Measurements from ENCODE around the gene SLC49A3.
"Not testable (repeated sequence)": the region's sequence is repeated elsewhere in the genome, so short reads cannot be mapped to it uniquely, and the experiment has no call there.

Gene SLC49A3

DNA sequence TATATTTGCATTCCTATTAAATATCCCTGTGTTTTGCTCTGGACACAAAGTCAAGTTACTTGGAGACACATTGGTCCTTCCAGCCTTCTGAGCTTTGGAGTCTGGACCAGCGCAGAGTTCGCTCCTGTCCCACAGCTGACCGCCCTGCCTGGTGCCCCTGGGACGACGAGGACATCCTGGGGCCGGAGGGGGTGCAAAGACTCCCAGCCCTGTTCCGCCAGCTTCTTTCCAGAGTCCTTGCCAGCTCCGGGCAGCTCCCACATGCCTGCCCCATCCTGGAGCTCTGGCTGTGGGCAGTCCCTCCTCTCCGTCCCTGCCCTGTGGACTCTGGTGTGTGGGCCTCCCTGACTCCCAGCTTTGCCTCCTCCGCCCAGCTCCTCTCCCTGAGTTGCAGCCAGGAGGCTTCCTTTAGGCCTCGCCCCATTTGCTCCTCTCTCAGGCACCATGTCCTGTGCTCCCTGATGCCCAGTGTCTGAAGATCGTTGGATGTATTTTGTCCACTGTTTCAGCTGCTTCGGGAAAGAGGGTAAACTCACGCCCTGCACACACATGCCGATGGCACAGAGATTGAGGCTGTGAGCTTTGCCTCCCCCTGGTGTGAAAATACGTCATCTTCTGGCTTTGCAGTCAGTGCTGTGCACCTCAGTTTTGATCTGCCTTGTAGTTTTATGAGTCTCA, 11.8 kb upstream of the SLC49A3 start:
- no peak for FAIRE-seq

DNA sequence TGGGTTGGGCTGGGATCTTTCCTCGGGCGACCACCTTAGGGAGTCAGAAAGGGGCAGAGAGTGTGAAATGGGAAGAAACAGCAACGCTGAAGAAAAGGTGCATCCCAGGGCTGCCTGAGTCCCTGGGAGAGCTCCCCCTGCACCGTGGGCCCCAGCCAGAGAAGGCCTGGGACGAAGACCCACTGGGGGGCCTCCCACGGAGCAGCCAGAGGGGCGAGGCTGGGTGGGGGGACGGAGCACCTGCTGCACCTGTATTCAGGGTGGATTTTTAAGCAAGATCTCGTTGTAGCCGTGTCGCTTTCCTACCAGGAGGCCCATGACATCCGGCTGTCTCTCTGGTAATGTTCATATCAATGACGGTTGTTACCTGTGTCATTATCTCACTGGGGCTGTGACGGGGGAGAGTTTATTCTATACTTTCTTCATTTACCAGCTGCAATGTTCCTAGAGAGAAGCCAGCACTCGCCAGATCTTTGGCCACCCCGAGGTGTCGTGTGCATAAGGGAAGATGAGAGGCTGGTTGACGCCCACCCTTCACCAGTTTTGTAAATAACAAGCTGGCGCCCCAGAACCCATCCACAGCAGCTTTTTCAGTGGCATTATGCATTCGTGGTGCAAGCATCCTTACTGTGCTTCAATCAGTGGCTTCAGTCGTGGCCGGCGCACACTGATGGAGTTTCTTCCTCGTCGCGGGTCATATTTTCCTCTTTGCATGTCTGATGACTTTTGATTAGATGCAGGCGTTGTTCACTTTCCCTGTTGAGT, 11.0 kb upstream of the SLC49A3 start:
- no peak for FAIRE-seq

DNA sequence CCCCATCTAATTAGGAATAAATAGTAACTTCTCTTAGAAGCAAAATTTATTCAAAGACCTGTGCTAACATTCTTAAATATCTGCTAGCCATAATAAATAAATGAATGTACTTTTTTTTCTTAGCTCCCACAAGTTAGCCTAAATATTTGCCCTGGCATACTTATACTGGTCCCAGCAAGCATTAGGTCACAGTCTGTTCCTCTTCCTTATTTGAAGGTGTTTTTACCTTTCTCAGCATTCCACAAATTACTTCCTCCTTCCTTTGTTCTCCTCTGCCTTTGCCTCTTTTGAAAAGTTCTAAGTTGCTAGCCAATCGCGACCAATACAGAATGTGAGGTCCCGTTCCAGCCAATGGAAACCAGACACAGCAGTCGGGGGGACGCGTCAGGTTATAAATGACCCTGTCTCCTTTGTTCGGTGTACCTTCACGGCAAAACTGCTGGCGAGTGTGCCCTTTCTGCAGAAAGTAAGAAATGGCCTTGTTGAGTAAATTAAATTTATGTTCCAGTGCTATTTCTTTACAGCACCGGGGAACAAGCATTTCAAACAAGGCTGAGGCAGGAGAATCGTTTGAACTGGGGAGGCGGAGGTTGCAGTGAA, 5.5 kb upstream of the SLC49A3 start:
- FAIRE-seq = not testable (repeated sequence)

DNA sequence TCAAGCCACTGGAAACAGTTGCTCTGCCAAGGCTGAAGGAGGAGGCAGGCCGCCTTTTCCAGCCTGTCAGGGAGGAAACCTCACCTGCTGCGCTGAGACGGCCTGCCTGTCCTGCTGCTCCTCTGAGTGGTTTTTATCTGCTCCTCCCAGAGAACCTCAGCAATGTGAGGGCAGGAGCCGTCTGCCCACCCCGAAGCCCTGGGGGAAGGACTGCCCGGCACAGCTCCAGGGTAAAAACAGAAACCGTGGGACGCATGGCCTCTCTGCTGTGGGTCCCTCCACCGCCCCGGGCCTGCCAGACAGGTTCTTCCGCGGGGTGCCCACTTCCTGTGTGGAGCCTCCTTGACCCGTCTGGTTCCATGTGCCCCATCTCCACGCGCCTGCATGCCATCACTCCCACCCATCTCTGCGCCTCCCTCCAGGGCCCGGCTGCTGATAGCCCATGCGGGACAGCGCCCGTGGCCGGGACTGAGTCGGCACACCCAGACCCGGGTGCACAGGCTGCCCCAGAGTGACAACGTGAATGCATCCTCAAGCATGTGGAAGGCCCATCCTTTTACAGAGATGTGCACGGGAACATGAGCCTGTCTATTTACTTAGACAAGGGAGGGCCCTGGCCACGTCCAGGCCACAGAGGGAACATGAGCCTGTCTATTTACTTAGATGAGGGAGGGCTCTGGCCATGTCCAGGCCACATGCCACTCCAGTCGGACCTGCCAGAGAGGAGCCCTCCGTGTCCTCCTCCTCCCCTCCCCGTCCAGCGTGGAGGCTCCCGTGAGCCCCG, 4.0 kb upstream of the SLC49A3 start:
- FAIRE-seq = no peak

DNA sequence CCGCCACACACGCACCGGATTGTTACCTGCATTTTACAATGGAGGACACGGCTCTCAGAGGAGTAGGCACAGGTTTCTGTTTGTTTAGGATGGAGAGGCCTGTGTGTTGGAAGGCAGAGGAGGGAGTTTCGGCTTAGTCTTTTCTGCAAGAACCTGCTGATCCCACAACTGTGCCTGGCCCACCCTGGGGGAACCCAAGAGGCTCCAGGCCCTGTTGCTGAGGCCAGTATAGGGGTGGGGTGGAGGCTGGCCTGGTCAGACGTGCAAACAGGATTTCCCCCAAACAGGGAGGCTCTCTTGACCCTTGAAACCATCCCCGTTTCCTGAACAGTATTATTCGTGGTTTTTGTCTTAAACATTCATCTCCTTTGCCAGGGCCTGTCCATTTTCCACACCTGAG, 772 bp upstream of the SLC49A3 start:
- FAIRE-seq = no peak

DNA sequence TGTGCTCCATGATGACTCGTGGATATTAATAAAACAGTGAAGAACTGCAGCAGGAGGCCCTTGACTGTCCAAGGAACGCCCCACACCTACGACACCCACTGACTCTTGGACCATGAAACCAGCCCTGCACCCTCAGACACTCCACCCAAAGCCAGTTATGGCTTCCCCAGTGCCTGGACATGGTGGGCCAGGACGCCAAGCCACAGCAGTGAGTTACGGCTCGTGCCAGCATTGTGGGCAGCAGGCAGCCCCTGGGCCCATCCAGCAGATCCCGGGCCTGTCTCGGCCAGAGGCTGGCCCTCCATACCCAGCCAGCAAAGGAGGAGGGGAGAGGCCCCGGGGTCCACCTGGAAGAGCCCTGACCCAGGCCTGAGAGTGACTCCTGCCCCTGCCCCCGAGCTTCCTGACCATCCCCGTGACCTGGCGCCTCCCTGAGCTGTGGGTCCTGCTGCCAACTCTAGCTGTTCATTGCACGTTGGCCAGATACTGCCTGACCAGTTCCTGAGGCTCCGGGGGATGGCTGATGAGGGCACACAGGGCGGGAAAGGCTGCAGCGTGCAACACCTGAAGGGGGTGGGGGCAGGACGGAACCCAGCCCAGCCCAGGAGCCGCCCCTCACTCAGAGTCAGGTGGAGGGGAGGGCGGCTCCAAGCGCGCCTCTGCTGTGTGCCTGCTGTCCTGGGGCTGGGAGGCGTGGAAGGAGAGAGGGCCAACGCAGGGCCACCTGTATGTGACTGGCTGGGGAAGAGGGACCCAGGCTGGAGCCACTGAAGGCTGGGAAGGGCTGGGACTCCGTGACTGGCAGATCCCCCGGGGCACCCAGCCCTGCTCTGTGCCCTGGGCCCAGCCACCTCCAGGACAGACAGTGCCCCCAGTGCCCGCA, 739 bp downstream of the SLC49A3 start:
- no peak for FAIRE-seq

DNA sequence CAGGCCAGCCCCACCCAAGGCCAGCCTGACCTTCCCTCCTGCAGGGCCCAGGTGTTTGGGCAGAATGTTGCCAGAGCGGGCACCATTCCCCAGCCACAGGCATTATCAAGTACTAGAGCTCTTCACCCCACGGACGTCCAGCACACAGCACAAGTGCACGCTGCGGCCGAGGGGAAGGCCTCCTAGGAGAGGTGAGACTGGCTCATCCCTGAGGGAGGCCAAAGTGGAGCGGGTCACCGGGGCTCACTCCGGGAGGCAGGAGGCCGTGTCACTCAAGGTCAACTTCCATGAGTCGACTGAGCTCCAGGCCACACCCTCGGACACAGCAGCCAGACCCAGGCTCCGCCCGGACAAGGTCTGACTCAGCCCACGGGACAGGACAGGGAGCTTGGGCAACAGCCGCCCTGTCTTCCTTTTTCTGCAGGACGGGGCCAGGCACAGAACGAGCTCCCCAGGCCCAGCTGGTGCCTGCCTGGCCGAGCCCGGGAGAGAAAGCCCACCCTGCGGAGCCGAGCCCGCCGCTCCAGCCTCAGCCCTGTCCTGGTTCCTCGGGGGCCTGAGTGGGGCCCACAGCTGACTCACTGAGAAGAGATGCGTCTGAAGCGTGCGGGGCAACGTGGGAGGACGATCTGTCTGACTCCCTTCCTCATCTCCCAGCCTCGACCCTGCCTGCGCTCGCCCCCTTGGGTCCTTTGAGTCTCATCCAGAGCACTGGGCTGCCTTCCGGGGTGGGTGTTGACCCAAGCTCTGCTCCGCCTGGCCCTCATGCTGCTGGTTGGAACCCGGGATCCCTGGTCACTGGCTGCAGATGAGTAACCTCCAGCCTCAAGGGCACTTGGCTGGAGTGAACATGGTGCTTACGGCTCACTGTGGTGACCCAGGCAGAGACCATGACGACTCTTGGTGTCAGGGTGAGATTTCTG, 1.6 kb downstream of the SLC49A3 start:
- no peak for FAIRE-seq

DNA sequence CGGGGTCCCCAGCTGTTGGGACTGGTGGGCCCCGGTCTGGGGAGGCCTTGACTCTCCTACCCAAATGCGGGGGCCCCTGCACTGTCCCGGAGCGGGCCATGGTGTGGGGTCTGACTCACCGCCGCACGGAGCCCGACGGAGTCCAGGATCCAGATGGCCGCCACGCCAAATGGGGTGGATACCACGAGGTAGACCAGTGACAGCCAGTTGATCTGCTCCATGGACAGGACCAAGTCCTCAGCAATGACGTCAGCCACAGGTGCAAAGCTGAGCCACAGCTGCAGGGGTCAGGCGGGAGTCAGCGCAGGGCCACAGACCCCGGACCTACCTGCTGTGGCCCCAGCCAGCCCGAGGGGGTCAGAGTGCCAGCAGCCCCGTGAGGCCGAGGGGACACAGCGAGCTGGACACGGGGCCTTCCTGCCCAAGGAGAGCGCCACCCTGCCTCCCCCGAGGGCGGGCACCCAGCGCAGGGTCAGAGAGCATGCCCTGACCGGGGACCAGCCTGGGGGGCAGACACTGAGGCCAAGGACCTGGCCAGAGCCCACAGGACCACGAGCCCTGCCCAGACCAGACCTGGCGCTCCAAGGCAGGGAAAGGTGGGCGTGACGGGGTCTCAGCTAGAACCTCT, 2.4 kb downstream of the SLC49A3 start:
- no peak for FAIRE-seq

DNA sequence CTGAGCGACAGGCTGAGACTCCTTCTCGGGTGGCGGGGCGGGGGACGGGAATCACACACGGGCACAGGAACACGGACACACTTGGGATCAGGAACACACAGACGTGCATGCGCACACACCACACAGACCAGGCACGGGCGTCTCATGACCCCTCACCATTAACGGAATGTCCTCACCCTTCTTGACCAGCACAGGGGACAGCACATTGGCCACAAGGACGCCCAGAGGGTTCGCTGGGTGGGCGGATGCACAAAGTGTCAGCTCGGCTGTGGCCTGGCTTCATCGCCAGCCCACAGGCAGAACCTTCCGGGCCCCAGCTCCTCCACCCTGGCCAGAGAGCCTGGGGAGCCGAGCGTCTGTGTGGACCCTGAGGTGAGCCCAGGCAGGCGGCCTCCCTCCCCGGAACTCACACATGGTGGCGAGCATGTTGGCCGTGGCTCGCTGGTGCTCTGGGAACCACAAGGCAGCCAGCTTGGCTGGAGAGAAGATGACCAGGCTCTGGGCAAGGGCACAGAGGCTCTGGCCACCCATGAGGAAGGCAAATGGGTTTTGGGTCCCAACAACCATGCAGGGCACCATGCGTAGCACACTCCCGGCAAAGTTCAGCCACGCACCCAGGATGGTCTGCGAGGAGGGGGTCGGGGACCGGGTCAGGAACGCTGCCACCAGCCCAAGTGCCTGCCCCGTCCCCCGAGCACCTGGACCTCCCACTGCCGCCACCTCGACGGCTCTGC, 3.1 kb downstream of the SLC49A3 start:
- FAIRE-seq = no peak

DNA sequence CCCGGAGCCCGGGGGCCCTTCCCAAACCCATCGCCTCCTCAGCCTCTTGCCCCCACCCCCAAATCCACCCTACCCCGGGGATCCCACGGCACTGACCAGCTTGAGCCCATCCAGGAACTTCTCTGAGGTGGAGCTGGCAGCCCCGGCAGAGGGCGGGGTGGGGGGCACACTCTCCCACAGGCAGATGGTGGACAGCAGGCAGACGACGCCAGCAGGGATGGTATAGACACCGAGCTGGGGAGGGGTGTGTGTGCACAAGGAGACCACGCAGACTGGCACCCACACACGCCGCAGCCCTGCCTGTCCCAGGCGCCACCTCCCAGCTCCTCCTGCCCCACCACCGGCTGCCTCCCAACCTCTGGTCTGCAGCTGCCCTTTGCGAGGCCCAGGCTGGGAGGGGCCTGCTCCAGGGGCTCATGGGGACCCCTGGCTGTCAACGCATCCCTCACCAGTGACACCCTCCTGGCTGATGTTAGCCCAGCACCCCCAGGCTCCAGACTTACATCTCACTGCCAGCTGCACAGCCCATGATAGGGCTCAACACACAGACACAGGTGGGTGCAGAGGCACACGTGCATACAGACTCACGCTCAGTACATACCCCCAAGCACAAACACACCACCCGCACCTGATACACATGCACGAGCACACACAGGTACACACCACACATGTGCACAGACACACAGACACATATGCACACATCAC, 4.2 kb downstream of the SLC49A3 start:
- FAIRE-seq = no peak

DNA sequence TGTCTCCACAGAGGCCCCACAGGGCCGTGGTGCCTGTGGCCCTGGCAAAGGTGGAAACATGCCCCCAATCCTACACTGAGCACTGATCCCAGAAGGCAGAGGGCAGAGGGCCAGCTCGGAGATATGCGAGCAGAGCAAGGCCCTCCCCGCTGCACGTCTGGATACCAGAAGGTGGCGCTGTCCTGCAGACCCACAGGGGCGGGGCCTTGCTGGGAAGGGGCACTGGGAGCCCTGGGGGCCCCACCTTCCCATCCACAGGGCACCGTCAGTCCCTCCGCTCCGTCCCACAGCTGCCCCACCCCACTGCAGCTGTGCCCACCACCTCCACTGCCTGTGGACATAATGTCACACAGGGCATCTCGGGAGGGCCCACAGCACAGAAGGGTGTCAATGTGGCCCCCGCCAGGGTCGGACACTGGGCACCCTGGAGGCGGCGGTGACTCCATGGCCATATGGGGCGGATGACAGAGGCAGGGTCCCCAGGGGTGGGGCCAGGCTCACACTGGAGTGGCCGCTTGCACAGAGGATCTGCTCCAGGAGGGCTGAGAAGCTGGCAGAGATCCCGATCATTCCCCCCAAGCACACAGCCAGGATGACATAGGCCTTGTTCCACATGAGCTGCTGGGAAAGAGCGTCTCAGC, 4.8 kb downstream of the SLC49A3 start:
- FAIRE-seq = no peak

DNA sequence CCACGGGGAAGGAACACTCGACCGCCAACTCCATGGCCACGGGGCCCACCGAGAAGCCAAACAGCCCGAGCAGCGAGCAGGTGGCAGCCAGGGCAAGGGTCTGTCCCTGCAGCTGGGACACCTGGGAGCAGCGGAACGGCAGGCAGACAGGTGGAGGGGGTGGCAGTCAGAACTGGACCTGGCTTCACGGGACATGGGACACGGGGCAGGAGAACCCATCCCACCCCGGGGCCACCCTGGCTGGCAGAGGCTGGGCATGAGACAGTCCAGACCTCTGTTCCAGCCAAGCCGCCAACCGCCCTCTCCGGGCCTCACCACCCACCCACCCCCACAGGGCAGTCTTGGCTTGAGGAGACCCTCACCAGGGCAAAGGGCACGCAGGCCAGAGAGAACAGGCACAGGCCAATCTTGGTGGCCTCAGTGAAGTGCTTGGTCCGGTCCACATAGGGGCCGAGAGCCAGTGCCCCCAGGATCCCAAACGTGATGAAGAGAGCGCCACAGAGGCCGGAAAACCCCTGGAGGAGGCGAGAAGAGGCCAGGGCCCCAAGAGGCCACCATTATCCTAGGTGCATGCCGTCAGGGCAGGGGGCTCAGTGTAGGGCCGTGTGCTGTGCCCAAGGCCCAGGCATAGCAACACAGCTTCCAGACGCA, 5.6 kb downstream of the SLC49A3 start:
- no peak for FAIRE-seq

DNA sequence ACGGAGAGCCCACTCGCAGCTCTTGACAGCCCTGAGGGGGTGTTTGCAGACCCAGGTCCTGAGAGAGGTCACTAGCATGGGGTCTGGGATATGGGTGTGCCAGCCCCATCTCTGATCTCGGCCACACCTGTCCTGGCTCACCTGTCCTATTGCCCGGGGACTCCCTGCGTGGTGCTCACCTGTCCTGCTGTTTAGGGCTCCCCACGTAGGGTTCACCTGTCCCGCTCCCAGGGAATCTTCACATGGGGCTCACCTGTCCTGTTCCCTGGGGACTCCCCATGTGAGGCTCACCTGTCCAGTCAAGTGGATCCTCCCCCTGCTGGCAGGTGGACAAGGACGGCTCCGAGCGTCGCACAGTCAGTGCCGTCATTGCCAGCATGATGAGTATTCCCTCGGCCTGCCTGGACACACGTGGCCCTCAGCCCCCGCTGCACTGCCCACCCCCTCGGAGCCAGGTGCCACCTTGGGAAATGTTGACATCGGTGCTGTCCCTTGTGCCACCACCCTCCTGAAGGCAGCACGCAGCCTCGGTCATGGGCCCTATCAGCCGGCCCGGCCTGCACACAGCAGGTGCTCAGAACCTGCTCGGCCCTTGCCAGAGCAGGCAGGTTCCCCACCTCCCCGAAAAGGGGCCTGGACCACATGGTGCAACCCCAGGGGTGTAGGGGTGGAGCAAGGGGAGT, 6.3 kb downstream of the SLC49A3 start:
- FAIRE-seq = no peak

DNA sequence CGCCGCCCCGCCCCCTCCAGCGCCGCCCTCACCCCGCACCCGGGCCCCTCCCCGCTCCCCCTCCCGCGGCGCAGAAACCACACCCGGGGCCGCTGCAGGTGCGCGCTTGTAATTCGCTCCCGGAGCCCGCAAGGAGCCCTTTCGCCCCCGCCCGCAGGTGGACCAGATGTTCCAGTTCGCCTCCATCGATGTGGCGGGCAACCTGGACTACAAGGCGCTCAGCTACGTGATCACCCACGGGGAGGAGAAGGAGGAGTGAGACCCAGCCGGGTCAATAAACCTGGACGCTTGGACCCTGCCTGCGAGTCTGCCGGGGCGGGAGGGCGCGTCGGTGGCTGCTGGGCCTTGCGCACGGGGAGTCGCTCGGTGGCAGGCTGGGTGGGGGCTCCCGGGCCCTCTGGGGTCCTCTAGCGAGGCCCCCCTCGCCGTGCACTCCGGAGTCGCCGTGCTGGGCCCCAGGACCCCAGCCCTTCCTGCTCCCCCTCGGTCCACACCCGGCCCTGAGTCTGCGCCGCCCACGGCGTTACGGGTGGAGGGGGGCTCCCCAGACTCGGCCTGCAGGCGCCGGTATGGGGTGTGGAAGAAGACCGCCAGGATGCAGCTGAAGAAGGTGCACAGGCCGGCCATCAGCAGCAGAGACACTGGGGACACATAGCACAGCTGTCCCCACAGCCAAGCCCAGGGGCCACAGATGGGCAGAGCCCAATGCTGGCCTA, 7.1 kb downstream of the SLC49A3 start:
- FAIRE-seq = no peak

DNA sequence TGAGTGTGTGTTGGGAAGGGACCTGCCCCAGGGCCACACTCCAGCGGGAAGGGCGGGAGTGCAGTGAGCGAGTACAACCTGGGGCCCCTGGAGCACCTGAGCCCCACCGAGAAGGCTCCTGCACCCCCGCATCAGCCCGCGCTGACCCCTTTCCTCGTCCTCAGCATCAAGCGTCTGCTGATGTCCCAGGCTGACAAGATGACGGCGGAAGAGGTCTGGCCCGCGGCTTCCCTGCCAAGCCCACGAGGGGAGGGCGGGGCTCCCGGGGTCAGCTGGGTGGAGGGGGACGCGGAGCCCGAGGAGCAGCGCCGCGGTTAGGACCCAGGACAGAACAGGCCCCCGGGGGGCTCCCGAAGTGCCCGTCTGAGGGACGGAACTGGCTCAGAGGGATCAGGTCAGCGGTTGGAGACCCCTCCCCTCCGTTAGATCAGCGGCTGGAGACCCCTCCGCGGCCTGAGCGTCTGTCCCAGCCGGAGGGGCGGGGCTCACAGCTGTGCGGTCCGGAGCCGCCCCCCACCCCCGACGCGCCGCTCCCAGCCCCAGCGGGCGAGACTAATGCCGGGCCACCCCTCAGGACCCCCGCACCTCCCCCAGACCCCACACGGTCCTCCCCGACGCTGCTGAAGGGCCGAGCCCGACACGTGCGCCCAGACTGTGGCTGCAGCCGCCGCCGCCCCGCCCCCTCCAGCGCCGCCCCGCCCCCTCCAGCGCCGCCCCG, 7.9 kb downstream of the SLC49A3 start:
- no peak for FAIRE-seq

DNA sequence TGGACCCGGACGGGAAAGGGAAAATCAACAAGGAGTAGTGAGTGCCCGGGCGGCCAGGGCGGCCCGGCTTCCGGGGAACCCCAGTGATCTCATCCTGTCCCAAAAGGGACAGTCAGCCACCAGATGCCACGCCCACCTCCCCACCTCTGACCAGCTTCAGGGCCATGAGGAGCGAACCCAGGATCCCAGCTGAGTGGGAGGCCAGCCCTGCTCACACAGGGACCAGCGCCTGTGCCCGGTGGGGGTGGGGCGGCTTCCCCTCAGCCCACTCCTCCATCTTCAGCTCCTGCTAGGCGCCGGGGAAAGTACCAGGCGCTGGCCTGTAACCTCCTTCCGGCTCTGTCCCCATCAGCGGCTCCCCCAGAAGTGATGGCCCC, 8.4 kb downstream of the SLC49A3 start:
- FAIRE-seq = no peak

All from A204.1 (cell line).